GM12872 (cell line): ENCODE measurements around the gene HOXC11.

Source experiments
- TF ChIP-seq, protein P1 (sequence below): IDR thresholded peaks from 3 replicates; pipeline ENCODE4 v1.5.1; 2011; ENCODE audit warnings: low read depth, mild to moderate bottlenecking, low read length, moderate library complexity; ENCODE audit not compliant: insufficient read depth

Gene HOXC11

DNA sequence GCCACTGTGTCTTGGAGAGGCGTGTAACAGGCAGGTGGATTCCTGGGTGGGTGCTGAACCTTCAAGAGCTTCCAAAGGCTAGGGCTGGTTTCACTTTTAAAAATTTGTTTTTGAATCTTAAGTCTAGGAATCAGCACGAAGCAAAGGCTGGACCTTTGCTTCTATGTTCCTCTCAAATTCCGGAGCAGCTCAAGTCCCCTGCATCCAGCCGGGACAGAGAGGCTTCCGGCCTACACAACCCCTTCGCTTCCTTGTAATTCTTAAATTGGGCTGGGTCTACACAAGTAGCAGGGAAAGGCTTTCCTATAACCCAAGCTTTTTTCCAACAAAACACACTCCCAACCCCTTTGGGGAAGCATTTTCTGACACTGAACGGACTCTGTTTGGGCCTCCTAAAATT is 9.9 kb upstream of the HOXC11 start:
- TF ChIP-seq, protein P1, sequence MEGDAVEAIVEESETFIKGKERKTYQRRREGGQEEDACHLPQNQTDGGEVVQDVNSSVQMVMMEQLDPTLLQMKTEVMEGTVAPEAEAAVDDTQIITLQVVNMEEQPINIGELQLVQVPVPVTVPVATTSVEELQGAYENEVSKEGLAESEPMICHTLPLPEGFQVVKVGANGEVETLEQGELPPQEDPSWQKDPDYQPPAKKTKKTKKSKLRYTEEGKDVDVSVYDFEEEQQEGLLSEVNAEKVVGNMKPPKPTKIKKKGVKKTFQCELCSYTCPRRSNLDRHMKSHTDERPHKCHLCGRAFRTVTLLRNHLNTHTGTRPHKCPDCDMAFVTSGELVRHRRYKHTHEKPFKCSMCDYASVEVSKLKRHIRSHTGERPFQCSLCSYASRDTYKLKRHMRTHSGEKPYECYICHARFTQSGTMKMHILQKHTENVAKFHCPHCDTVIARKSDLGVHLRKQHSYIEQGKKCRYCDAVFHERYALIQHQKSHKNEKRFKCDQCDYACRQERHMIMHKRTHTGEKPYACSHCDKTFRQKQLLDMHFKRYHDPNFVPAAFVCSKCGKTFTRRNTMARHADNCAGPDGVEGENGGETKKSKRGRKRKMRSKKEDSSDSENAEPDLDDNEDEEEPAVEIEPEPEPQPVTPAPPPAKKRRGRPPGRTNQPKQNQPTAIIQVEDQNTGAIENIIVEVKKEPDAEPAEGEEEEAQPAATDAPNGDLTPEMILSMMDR = no peak

DNA sequence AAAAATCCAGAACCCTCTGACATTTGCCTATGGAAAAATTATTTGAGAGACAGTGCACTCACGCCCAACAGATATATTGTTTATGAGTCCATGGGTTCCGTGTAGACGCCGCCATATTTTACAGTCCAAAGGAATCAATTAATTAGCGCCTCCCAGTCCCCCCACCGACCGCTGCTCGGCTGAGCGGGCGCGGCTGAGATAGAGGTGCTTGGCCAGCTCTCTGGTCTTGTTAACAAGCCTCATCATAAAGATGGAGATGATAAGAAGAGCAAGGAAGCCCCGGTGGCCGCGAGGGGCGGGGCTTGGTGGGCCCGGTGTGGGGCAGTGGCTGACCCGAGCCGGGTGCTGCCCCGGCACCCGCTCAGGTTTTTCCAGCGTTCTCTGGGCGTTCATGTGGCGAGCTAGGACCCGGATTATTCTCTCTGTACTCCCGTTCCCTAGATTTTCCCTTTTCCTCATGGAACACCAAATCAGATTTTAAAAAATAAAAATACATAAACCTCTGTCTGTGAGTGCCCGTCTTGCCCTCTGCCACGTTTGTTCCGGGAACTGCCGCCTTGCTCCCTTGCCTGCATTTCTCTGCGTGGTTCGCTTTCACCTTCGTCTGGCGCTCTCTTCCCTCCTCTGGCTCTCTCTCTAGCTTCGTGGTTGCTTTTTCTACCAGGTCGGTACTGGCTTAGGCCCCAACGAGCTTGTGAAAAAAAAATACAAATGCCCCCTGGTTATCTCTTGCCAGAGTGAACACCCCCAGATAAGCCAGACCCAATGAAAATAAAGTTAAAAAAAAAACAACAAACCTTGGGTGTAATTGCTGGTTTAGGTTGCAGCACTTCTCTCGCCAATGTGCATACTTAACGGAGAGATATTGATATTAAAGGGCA is 9.3 kb upstream of the HOXC11 start:
- TF ChIP-seq, protein P1 = no peak

DNA sequence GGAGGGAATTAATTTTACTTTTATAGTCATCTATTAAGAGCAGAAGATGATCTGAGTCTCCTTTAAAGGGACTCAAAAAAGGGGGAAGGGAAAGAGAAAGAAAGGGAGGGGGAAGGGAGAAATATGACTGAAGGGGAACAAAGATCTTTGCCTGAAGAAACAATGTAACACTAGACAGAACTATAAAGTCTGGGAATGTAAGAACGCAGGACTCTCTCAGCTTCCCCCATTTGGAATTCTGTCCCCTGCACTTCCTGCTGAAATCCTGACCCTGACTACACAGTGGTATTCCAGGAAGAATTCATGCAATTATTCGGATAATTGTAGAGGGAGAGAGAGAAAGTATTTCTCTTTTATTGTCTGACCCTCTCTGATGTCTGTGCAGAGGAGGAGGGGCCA is 8.6 kb upstream of the HOXC11 start:
- TF ChIP-seq, protein P1 = no peak

DNA sequence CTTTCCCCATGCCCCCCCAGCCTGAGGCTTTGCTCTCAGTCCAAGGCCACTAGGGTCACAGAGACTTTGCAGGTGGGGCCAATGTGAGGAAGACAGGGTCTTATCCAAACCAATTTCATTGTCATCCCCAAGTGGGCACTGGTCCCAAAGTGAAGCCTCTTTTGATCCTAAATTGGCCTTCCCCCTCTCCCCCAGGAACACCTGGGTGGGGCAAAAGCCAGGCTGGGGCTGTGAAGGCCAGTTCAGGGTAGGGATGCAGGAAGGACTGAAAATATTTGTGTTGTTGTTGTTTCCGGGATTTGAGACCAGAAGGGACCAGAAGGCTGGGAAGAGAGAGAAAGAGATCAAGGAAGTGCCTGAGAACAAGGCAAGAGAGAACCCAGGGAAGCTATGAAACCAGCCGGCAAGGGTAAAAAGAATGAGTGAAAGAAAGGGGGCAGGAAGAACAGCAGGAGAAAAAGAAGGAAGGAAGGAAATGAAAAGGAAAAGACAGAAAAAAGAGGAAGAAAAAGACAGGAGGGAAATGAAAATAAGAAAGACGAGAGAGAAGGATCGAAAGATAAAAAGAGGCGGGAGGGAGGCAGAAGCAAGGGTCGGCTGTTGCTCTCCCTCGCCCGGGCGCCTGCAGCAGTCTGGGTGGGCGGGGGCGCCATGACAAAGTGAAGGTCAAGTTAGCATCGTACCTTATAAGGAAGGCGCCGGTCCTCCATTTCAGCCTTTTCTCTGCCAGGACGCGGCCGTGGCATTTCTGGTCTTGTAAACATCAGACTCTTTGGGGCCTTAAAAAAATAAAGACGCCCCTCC is 7.4 kb upstream of the HOXC11 start:
- TF ChIP-seq, protein P1 = no peak

DNA sequence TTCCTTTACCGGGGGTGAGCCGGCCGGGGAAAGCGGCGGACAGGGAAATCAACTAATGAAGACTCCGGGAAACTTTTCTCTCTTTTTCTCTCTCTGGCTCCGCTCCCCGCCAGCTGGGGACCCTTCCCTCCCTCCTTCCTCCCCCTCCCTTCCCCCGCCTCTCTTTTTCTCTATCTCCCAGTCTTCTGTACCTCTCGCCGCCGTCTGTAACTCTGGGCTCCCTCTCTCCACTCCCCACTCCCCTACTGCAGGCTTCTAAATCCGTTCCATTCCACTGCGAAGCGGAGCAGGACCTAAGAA is 6.9 kb upstream of the HOXC11 start:
- TF ChIP-seq, protein P1 = no peak

DNA sequence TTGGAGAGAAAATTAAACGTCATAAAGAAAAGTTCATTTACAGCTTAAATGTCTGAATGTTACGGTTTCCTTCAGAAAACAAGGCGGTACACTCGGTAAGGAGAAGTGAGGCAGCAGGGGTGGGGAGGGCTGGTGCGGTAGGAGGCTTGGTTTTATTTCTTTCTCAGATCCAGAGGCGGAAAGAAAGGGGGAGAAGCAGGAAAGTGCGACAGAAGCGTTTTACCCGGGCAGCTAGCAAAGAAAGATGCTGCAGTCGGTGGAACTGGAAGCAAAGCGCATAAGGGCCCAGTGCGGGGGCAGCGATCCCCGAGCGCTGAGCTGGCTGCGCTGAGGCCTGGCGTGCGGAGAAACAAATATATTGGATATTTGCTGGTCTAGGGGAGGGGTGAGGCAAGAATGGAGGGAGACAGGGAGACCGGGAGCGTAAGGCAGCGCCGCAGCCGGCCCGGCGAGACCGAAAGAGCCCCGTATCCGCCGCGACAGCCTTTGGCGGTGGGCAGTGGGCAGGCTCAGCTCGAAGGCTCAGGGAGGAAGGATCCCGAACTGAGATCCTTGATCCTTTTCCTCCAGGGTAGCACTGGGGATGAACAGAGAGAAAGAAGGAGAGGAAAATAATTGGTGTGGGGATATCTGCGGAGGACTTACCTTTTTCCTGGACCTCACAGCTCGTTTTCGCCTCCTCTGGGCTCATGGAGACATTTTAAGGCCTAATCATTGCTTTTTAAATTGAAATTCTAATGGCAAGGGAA is 6.4 kb upstream of the HOXC11 start:
- TF ChIP-seq, protein P1 = no peak

DNA sequence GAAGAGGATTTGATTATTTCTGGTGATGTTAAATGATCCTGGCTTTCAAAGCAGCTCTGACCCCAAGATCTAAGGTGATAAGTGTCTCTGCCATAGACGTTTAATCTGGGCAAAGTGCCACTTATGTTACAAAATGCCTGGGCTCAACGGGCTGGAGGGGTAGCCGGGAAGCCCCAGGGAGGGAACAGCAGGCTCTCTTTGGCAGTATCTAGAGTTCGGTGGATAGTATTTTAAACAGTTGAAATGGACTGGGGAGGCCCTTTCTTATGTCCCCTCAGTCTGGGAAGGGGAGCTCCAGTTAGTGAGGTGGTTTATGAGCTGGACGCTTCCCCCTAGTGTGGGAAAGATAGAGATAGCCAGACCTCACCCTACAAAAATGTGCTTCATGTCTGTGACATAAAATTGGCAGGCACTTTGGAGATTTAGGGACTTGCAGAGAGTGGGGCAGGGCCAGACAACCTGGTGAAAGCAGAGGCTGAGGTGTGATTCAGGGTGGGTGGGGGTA is 5.5 kb upstream of the HOXC11 start:
- TF ChIP-seq, protein P1 = no peak
